Neural progenitor cell (in vitro differentiated cells): Measurements from ENCODE around the gene ZNF112. TPM values are rescaled to one million over a fixed set of nuclear protein-coding genes. Genes with fewer than 3 reads are reported as not detected.

Experiments
- DNase-seq: peaks from one replicate; pipeline ENCODE4 v3.0.0-alpha.2; 2016; ENCODE audit warnings: low spot score
- H2AFZ ChIP-seq: fragments of 200-600 bp; sonication (generic); replicated peaks from 2 replicates; pipeline ENCODE4 v1.6.1; 2016; ENCODE audit warnings: antibody characterized with exemption
- H3F3A ChIP-seq: fragments of 200-600 bp; sonication (generic); 2 replicates; pipeline ENCODE4 v1.6.1; 2016; ENCODE audit warnings: antibody characterized with exemption, low read depth
- H3K27ac ChIP-seq: fragments of 200-600 bp; sonication (generic); 2 replicates; pipeline ENCODE4 v1.5.1; 2016; ENCODE audit warnings: mild to moderate bottlenecking
- H3K27me3 ChIP-seq: fragments of 200-600 bp; sonication (generic); 2 replicates; pipeline ENCODE4 v1.6.1; 2016; ENCODE audit warnings: mild to moderate bottlenecking, moderate library complexity
- H3K36me3 ChIP-seq: fragments of 200-600 bp; sonication (generic); 2 replicates; pipeline ENCODE4 v1.5.1; 2016
- H3K4me1 ChIP-seq: fragments of 200-600 bp; sonication (generic); 2 replicates; pipeline ENCODE4 v1.6.1; 2016; ENCODE audit warnings: mixed run types
- H3K4me2 ChIP-seq: fragments of 200-600 bp; sonication (generic); 2 replicates; pipeline ENCODE4 v1.6.1; 2016
- H3K4me3 ChIP-seq: fragments of 200-600 bp; sonication (generic); 2 replicates; pipeline ENCODE4 v1.5.1; 2016
- H3K79me2 ChIP-seq: fragments of 200-600 bp; sonication (generic); 2 replicates; pipeline ENCODE4 v1.6.1; 2016; ENCODE audit warnings: low read depth
- H3K9ac ChIP-seq: fragments of 200-600 bp; sonication (generic); 2 replicates; pipeline ENCODE4 v1.6.1; 2016
- H3K9me3 ChIP-seq: fragments of 200-600 bp; sonication (generic); 2 replicates; pipeline ENCODE4 v1.5.1; 2016; ENCODE audit warnings: low read depth
- H4K20me1 ChIP-seq: fragments of 200-600 bp; sonication (generic); 2 replicates; pipeline ENCODE4 v1.6.1; 2016; ENCODE audit warnings: low read depth
- H3K27ac Mint-ChIP-seq: 3 replicates; pipeline ENCODE4 v1.8.0; 2021; ENCODE audit warnings: mixed read lengths
- H3K27me3 Mint-ChIP-seq: 2 replicates; pipeline ENCODE4 v1.8.0; 2022; ENCODE audit warnings: low read depth, mild to moderate bottlenecking, inconsistent platforms, moderate library complexity, mixed read lengths; ENCODE audit not compliant: insufficient read depth
- H3K36me3 Mint-ChIP-seq: 3 replicates; pipeline ENCODE4 v1.8.0; 2021; ENCODE audit warnings: mixed read lengths
- H3K4me1 Mint-ChIP-seq: 3 replicates; pipeline ENCODE4 v1.8.0; 2021; ENCODE audit warnings: mixed read lengths
- H3K4me3 Mint-ChIP-seq: 3 replicates; pipeline ENCODE4 v1.8.0; 2021; ENCODE audit warnings: mild to moderate bottlenecking, moderate library complexity, mixed read lengths
- H3K9me3 Mint-ChIP-seq: 3 replicates; pipeline ENCODE4 v1.8.0; 2020; ENCODE audit warnings: mixed read lengths
- CTCF ChIP-seq: fragments of 200-600 bp; sonication (generic); IDR thresholded peaks from 2 replicates; pipeline ENCODE4 v1.5.1; 2017; ENCODE audit warnings: antibody characterized with exemption, mild to moderate bottlenecking
- EZH2 ChIP-seq: fragments of 200-600 bp; sonication (generic); IDR thresholded peaks from 2 replicates; pipeline ENCODE4 v1.6.1; 2017; ENCODE audit warnings: antibody characterized with exemption, mild to moderate bottlenecking, moderate library complexity
- EZH2phosphoT487 ChIP-seq: fragments of 200-600 bp; sonication (generic); IDR thresholded peaks from 2 replicates; pipeline ENCODE4 v1.6.1; 2017; ENCODE audit warnings: antibody characterized with exemption
- total RNA-seq: library from RNA; depleted of rRNA; stranded (reverse); fragments of >200 nt; gene quantifications from 2 replicates; pipeline ENCODE4 v1.2.3, GENCODE V29; 2015; ENCODE audit warnings: low replicate concordance

Gene ZNF112
- total RNA-seq, 1 donor from 2014 or later: 18.2 TPM

- H3K4me3 Mint-ChIP-seq: no peak overlapping the region
- H3K4me2 ChIP-seq: no peak overlapping the region
- no peak overlapping the region for H3K27ac ChIP-seq
- peaks cover 46% of the 10 kb centered on the region for H3K36me3 Mint-ChIP-seq
- TF ChIP-seq EZH2phosphoT487 (no peak), CTCF (no peak), EZH2 (no peak)
- H3K9ac ChIP-seq: no peak overlapping the region
- no peaks in the 10 kb centered on the region for H3F3A ChIP-seq
- H3K9me3 Mint-ChIP-seq: peaks cover 80% of the 10 kb centered on the region
- no peak for DNase-seq
- no peak overlapping the region for H3K4me3 ChIP-seq
- H3K4me1 ChIP-seq: no peaks in the 10 kb centered on the region
- no peaks in the 10 kb centered on the region for H3K27me3 ChIP-seq
- peaks cover 8% of the 10 kb centered on the region for H3K36me3 ChIP-seq
- no peaks in the 10 kb centered on the region for H4K20me1 ChIP-seq
- peaks cover 17% of the 10 kb centered on the region for H3K79me2 ChIP-seq
- H3K4me1 Mint-ChIP-seq: peaks cover 9% of the 10 kb centered on the region
- H3K27ac Mint-ChIP-seq: no peak overlapping the region
- no peak overlapping the region for H2AFZ ChIP-seq
- no peaks in the 10 kb centered on the region for H3K27me3 Mint-ChIP-seq
- peaks cover 21% of the 10 kb centered on the region for H3K9me3 ChIP-seq
Measured at GRCh38 chr19:44346556-44346955, 9.9 kb downstream of the ZNF112 start.

GRCh38 chr19:44345959-44346358 is 10.5 kb downstream of the ZNF112 start:
- H3K36me3 ChIP-seq: peaks cover 6% of the 10 kb centered on the region
- no peaks in the 10 kb centered on the region for H3K4me1 ChIP-seq
- Mint-ChIP-seq H3K36me3 (peaks cover 48% of the 10 kb centered on the region), H3K9me3 (peaks cover 77% of the 10 kb centered on the region), H3K27ac (no peak overlapping the region), H3K4me3 (no peak overlapping the region), H3K27me3 (no peaks in the 10 kb centered on the region), H3K4me1 (peaks cover 9% of the 10 kb centered on the region)
- no peak overlapping the region for H3K4me3 ChIP-seq
- H3K79me2 ChIP-seq: peaks cover 17% of the 10 kb centered on the region
- H3K9ac ChIP-seq: no peak overlapping the region
- no peak overlapping the region for H3K27ac ChIP-seq
- TF ChIP-seq CTCF (no peak), EZH2 (no peak), EZH2phosphoT487 (no peak)
- H3K4me2 ChIP-seq: no peak overlapping the region
- no peak for DNase-seq
- peaks cover 18% of the 10 kb centered on the region for H3K9me3 ChIP-seq
- no peaks in the 10 kb centered on the region for H4K20me1 ChIP-seq
- no peak overlapping the region for H2AFZ ChIP-seq
- H3F3A ChIP-seq: no peaks in the 10 kb centered on the region
- H3K27me3 ChIP-seq: no peaks in the 10 kb centered on the region

GRCh38 chr19:44344255-44344654 is 12.2 kb downstream of the ZNF112 start:
- Histone ChIP-seq H3K9me3 (peaks cover 18% of the 10 kb centered on the region), H3K4me2 (no peak overlapping the region), H2AFZ (no peak overlapping the region), H4K20me1 (no peaks in the 10 kb centered on the region), H3K4me1 (no peaks in the 10 kb centered on the region), H3K27me3 (no peaks in the 10 kb centered on the region), H3K36me3 (peaks cover 11% of the 10 kb centered on the region), H3K27ac (no peak overlapping the region), H3F3A (no peaks in the 10 kb centered on the region), H3K79me2 (peaks cover 3% of the 10 kb centered on the region), H3K4me3 (no peak overlapping the region), H3K9ac (no peak overlapping the region)
- TF ChIP-seq EZH2phosphoT487 (no peak), CTCF (no peak), EZH2 (no peak)
- Mint-ChIP-seq H3K27ac (no peak overlapping the region), H3K9me3 (peaks cover 69% of the 10 kb centered on the region), H3K4me3 (peak overlapping the region; percentile 53), H3K36me3 (peaks cover 49% of the 10 kb centered on the region), H3K27me3 (no peaks in the 10 kb centered on the region), H3K4me1 (peaks cover 9% of the 10 kb centered on the region)
- no peak for DNase-seq
